HCT116 (cell line): ENCODE data around the gene ALX4. TPM values are rescaled to one million over a fixed set of nuclear protein-coding genes. Genes with fewer than 3 reads are reported as not detected.

Source experiments
- ATAC-seq: fragments of 200-7000 bp; cut with Tn5 transposase; 2 replicates; pipeline ENCODE4 v1.9.1; 2020; ENCODE audit warnings: mild to moderate bottlenecking, moderate library complexity
- BruUV-seq: library from RNA; stranded (reverse); fragments of 400-500 nt; replicated peaks from 2 replicates; lab custom pipeline; 2021; lab: Mats Ljungman, UMichigan
- CTCF ChIA-PET: fragments of 300-600 bp; sonication (Branson Sonifier 250); formaldehyde crosslinking; loops from one replicate; lab custom pipeline; 2021; ENCODE audit warnings: antibody characterized with exemption; lab: Charles Lee
- POLR2A ChIA-PET: fragments of 300-600, 350-600 bp; sonication (Branson Sonifier 250); formaldehyde crosslinking; loops from one replicate; lab custom pipeline; 2021; ENCODE audit warnings: antibody characterized with exemption; lab: Charles Lee
- RAD21 ChIA-PET, 2 experiments: fragments of 300-600 bp; sonication (Branson Sonifier 250); formaldehyde crosslinking; loops; one replicate each; lab custom pipeline; 2023; ENCODE audit warnings: low total read pairs in 2 of 2; ENCODE audit not compliant: uncharacterized antibody in 2 of 2, unreplicated experiment in 2 of 2, low non-redundant PET in 1 of 2; lab: Charles Lee
- DNase-seq: peaks from one replicate; pipeline ENCODE4 v3.0.0-alpha.2; 2010; ENCODE audit warnings: low read depth, low spot score
- H2AFZ ChIP-seq: fragments of 200-600 bp; shearing (Covaris generic), sonication (generic); 2 replicates; pipeline ENCODE4 v1.6.1; 2017; ENCODE audit warnings: low read depth, mixed run types, mixed read lengths, antibody characterized with exemption, low read length; ENCODE audit not compliant: poor library complexity, severe bottlenecking
- H3K27ac ChIP-seq: 2 replicates; pipeline ENCODE4 v1.5.1; 2012; ENCODE audit warnings: low read depth, low read length
- H3K27me3 ChIP-seq: fragments of 200-600 bp; sonication (generic); 2 replicates; pipeline ENCODE4 v1.6.1; 2016; ENCODE audit warnings: mixed run types, low read length, mixed read lengths; ENCODE audit not compliant: insufficient read depth
- H3K36me3 ChIP-seq, 2 experiments: fragments of 200-500 bp in 1 of 2; fragments of 200-600 bp in 1 of 2; sonication (Bioruptor generic) in 1 of 2; sonication (generic) in 1 of 2; 2 replicates each; pipeline versions ENCODE4 v1.5.1 to v1.6.1; 2014 to 2016; ENCODE audit warnings: low read length in 2 of 2, inconsistent platforms in 1 of 2, mixed read lengths in 1 of 2, mixed run types in 1 of 2; ENCODE audit not compliant: insufficient read depth in 2 of 2, control insufficient read depth in 1 of 2
- H3K4me1 ChIP-seq, 2 experiments: fragments of 200-600 bp in 1 of 2; sonication (generic) in 1 of 2; 2 replicates each; pipeline versions ENCODE4 v1.5.1 to v1.6.1; 2012 to 2017; ENCODE audit warnings: low read length in 2 of 2, inconsistent platforms in 1 of 2, mild to moderate bottlenecking in 1 of 2, mixed read lengths in 1 of 2, mixed run types in 1 of 2, moderate library complexity in 1 of 2; ENCODE audit not compliant: insufficient read depth in 2 of 2, control insufficient read depth in 1 of 2
- H3K4me2 ChIP-seq: fragments of 200-600 bp; sonication (generic); 2 replicates; pipeline ENCODE4 v1.6.1; 2017; ENCODE audit warnings: mixed run types, low read length, mixed read lengths
- H3K4me3 ChIP-seq, 2 experiments: fragments of 200-600 bp in 1 of 2; sonication (generic) in 1 of 2; replicated peaks in 1 of 2; 2 replicates each; pipeline ENCODE4 v1.5.1; 2011 to 2016; ENCODE audit warnings: low read length in 2 of 2, control low read depth in 1 of 2, low read depth in 1 of 2, mild to moderate bottlenecking in 1 of 2, mixed read lengths in 1 of 2, mixed run types in 1 of 2
- H3K79me2 ChIP-seq: fragments of 200-600 bp; sonication (generic); 2 replicates; pipeline ENCODE4 v1.6.1; 2017; ENCODE audit warnings: mild to moderate bottlenecking, mixed run types, low read length, moderate library complexity, mixed read lengths; ENCODE audit not compliant: insufficient read depth
- H3K9ac ChIP-seq: fragments of 200-600 bp; sonication (generic); 2 replicates; pipeline ENCODE4 v1.6.1; 2016; ENCODE audit warnings: low read length, mixed read lengths
- H3K9me2 ChIP-seq: fragments of 200-600 bp; sonication (generic), shearing (Covaris generic); 2 replicates; pipeline ENCODE4 v1.6.1; 2017; ENCODE audit warnings: mixed run types, mild to moderate bottlenecking, moderate library complexity; ENCODE audit not compliant: insufficient read depth
- H3K9me3 ChIP-seq, 2 experiments: fragments of 200-500 bp in 1 of 2; fragments of 200-600 bp in 1 of 2; sonication (Bioruptor generic) in 1 of 2; sonication (generic) in 1 of 2; 2 replicates each; pipeline ENCODE4 v1.6.1; 2014 to 2017; ENCODE audit warnings: low read length in 2 of 2, mixed read lengths in 2 of 2, inconsistent platforms in 1 of 2, low read depth in 1 of 2, mild to moderate bottlenecking in 1 of 2, mixed run types in 1 of 2, moderate library complexity in 1 of 2; ENCODE audit not compliant: control insufficient read depth in 1 of 2, insufficient read depth in 1 of 2
- H4K20me1 ChIP-seq: fragments of 200-600 bp; sonication (generic), shearing (Covaris generic); 2 replicates; pipeline ENCODE4 v1.6.1; 2017; ENCODE audit warnings: mixed run types, mild to moderate bottlenecking, moderate library complexity; ENCODE audit not compliant: insufficient read depth
- ATF3 ChIP-seq: IDR thresholded peaks from 2 replicates; pipeline ENCODE4 v1.6.1; 2012
- CBX3 ChIP-seq: IDR thresholded peaks from 2 replicates; pipeline ENCODE4 v1.6.1; 2012; ENCODE audit warnings: low read depth
- CEBPB ChIP-seq: IDR thresholded peaks from 2 replicates; pipeline ENCODE4 v1.6.1; 2012; ENCODE audit warnings: low read depth
- EGR1 ChIP-seq: IDR thresholded peaks from 2 replicates; pipeline ENCODE4 v1.6.1; 2012; ENCODE audit warnings: low read depth
- ELF1 ChIP-seq: IDR thresholded peaks from 2 replicates; pipeline ENCODE4 v1.6.1; 2012; ENCODE audit warnings: low read depth, borderline replicate concordance
- EZH2 ChIP-seq: fragments of 200-600 bp; sonication (generic); IDR thresholded peaks from 2 replicates; pipeline ENCODE4 v1.6.1; 2017; ENCODE audit warnings: antibody characterized with exemption, mixed run types
- EZH2phosphoT487 ChIP-seq: fragments of 200-600 bp; IDR thresholded peaks from 2 replicates; pipeline ENCODE4 v1.6.1; 2018; ENCODE audit warnings: antibody characterized with exemption, borderline replicate concordance
- MAX ChIP-seq: IDR thresholded peaks from 2 replicates; pipeline ENCODE4 v1.6.1; 2012
- POLR2AphosphoS5 ChIP-seq: IDR thresholded peaks from 2 replicates; pipeline ENCODE4 v1.6.1; 2011; ENCODE audit warnings: mild to moderate bottlenecking, low read depth, low read length, moderate library complexity
- RAD21 ChIP-seq: IDR thresholded peaks from 2 replicates; pipeline ENCODE4 v1.6.1; 2012; ENCODE audit warnings: low read depth, mild to moderate bottlenecking
- SIN3A ChIP-seq: IDR thresholded peaks from 2 replicates; pipeline ENCODE4 v1.6.1; 2012; ENCODE audit warnings: low read depth
- TCF7L2 ChIP-seq: IDR thresholded peaks from 2 replicates; pipeline ENCODE4 v1.7.0; 2011; ENCODE audit warnings: borderline replicate concordance, inconsistent platforms; ENCODE audit not compliant: insufficient read depth, insufficient read length; ENCODE audit errors: extremely low read depth
- YY1 ChIP-seq: IDR thresholded peaks from 2 replicates; pipeline ENCODE4 v1.6.1; 2011; ENCODE audit warnings: low read length, low read depth, moderate library complexity, mild to moderate bottlenecking; ENCODE audit not compliant: insufficient replicate concordance; ENCODE audit errors: extremely low read depth
- ZFX ChIP-seq: fragments of 450-650 bp; IDR thresholded peaks from 2 replicates; pipeline ENCODE4 v1.6.1; 2017
- ZNF274 ChIP-seq: fragments of 200-500 bp; sonication (Bioruptor generic); IDR thresholded peaks from 2 replicates; pipeline ENCODE4 v1.6.1; 2014; ENCODE audit warnings: mild to moderate bottlenecking, low read depth, low read length, inconsistent platforms
- intact Hi-C: fragments of 100-400 bp; cut with micrococcal nuclease; formaldehyde crosslinking; loops from 2 replicates; pipeline ENCODE4 v1.10.0; 2022
- total RNA-seq: library from RNA; stranded (reverse); gene quantifications from one replicate; pipeline ENCODE4 v1.2.1, GENCODE V29; 2021; ENCODE audit not compliant: unreplicated experiment

Gene ALX4
- total RNA-seq, 1 experiment from 2014 or later = not detected

- no peaks in the 10 kb centered on the region for H3K9me3 ChIP-seq
- CTCF ChIA-PET = no interaction called here
- ATAC-seq (no peak), DNase-seq (no peak)
- H3K4me1 ChIP-seq = no peaks in the 10 kb centered on the region
- H3K9me2 ChIP-seq = no peaks in the 10 kb centered on the region
- intact Hi-C loops = no loop called here
- H3K4me2 ChIP-seq = no peak overlapping the region
- H3K4me3 ChIP-seq = no peak overlapping the region
- H3K27me3 ChIP-seq = peaks cover 8% of the 10 kb centered on the region; the same call in 1 of the 2 replicates
- no peak for TF ChIP-seq MAX
- no peak for TF ChIP-seq ELF1
- TF ChIP-seq SIN3A = no peak
- TF ChIP-seq POLR2AphosphoS5 = no peak
- TF ChIP-seq EZH2 = no peak
- no peak for TF ChIP-seq CEBPB
- TF ChIP-seq RAD21 = no peak
- TF ChIP-seq ZNF274 = no peak
- TF ChIP-seq EZH2phosphoT487 = no peak
- TF ChIP-seq ZFX = no peak
- TF ChIP-seq ATF3 = no peak
- TF ChIP-seq CBX3 = no peak
- no peak for TF ChIP-seq YY1
- no peak for TF ChIP-seq TCF7L2
- no peak for TF ChIP-seq EGR1
- TF ChIP-seq, all 23 proteins: peak for 0
- no peaks in the 10 kb centered on the region for H3K79me2 ChIP-seq
- no peaks in the 10 kb centered on the region for H3K36me3 ChIP-seq
- no peaks in the 10 kb centered on the region for H4K20me1 ChIP-seq
- no peak overlapping the region for H3K27ac ChIP-seq
- POLR2A ChIA-PET = no interaction called here
- RAD21 ChIA-PET = no interaction called here
- no peak overlapping the region for H3K9ac ChIP-seq
- BruUV-seq = no TSS peak
- no peak overlapping the region for H2AFZ ChIP-seq
Observed at GRCh38 chr11:44308923-44309477, 939 bp downstream of the ALX4 start.
